B cell (primary cell): ENCODE measurements around the gene ACSM3.
"Not testable (repeated sequence)": the region's sequence is repeated elsewhere in the genome, so short reads cannot be mapped to it uniquely, and the experiment has no call there.

ENCODE experiments used
- CTCF ChIP-seq: fragments of 200-600 bp; IDR thresholded peaks from one replicate; pipeline ENCODE4 v1.8.0; 2022; ENCODE audit warnings: antibody characterized with exemption, mild to moderate bottlenecking
- EZH2 ChIP-seq: IDR thresholded peaks from 2 replicates; pipeline ENCODE4 v1.6.1; 2012; ENCODE audit warnings: borderline replicate concordance, low read depth, mild to moderate bottlenecking, moderate library complexity, low read length; ENCODE audit not compliant: insufficient read depth, poor library complexity, severe bottlenecking

GRCh38 chr16:20755799-20756198 is 8.0 kb upstream of the ACSM3 start:
- TF ChIP-seq CTCF, EZH2: not testable (repeated sequence)
